H1 (cell line): Measurements from ENCODE around the gene ATP6V1F. TPM values are rescaled to one million over a fixed set of nuclear protein-coding genes. Genes with fewer than 3 reads are reported as not detected.

ENCODE experiments used
- CTCF ChIA-PET: fragments of 300-600 bp; sonication (Branson Sonifier 250); formaldehyde crosslinking; loops from one replicate; lab custom pipeline; 2021; ENCODE audit not compliant: partially characterized antibody; lab: Charles Lee
- POLR2A ChIA-PET: fragments of 300-600 bp; sonication (Branson Sonifier 250); formaldehyde crosslinking; loops from one replicate; lab custom pipeline; 2021; ENCODE audit warnings: inconsistent platforms; ENCODE audit not compliant: partially characterized antibody; lab: Charles Lee
- DNase-seq, 2 experiments: peaks; one replicate each; pipeline versions ENCODE4 v3.0.0 to v3.0.0-alpha.2; 2010 to 2022; ENCODE audit warnings: low spot score in 2 of 2, low read depth in 1 of 2, mixed read lengths in 1 of 2
- FAIRE-seq: peaks from 2 replicates; lab custom pipeline; 2011; peaks lifted over from hg19 to GRCh38; lab: Jason Lieb, UNC
- H2AFZ ChIP-seq: 2 replicates; pipeline ENCODE4 v1.8.1; 2012; ENCODE audit warnings: low read length, inconsistent platforms
- H2AK5ac ChIP-seq: 2 replicates; pipeline ENCODE4 v1.6.1; 2013; ENCODE audit warnings: low read depth, low read length
- H2BK120ac ChIP-seq: replicated peaks from 2 replicates; pipeline ENCODE3; 2013; ENCODE audit warnings: low read depth, low read length, inconsistent platforms
- H2BK12ac ChIP-seq: 2 replicates; pipeline ENCODE4 v1.6.1; 2013; ENCODE audit warnings: low read depth, low read length
- H2BK15ac ChIP-seq: 2 replicates; pipeline ENCODE4 v1.6.1; 2013; ENCODE audit warnings: low read length
- H2BK20ac ChIP-seq: 2 replicates; pipeline ENCODE4 v1.6.1; 2013; ENCODE audit warnings: low read length
- H2BK5ac ChIP-seq: 2 replicates; pipeline ENCODE4 v1.6.1; 2013; ENCODE audit warnings: low read depth, low read length
- H3K14ac ChIP-seq: 2 replicates; pipeline ENCODE4 v1.6.1; 2013; ENCODE audit warnings: inconsistent platforms; ENCODE audit not compliant: insufficient read length
- H3K18ac ChIP-seq: 2 replicates; pipeline ENCODE4 v1.6.1; 2013; ENCODE audit warnings: low read length; ENCODE audit errors: extremely low read depth
- H3K23ac ChIP-seq: 2 replicates; pipeline ENCODE4 v1.6.1; 2013; ENCODE audit warnings: inconsistent platforms; ENCODE audit not compliant: insufficient read length
- H3K23me2 ChIP-seq: 2 replicates; pipeline ENCODE4 v1.6.1; 2013; ENCODE audit warnings: low read depth, low read length
- H3K27ac ChIP-seq: 2 replicates; pipeline ENCODE4 v1.6.1; 2011; ENCODE audit warnings: low read depth, low read length, inconsistent platforms
- H3K27me3 ChIP-seq, 4 experiments: replicated peaks in 1 of 4; 1 replicate in 1 of 4; 2 replicates in 3 of 4; pipeline versions ENCODE4 v1.6.1 to v1.8.1; 2011 to 2013; ENCODE audit warnings: low read length in 3 of 4, mild to moderate bottlenecking in 3 of 4, inconsistent platforms in 2 of 4, mixed read lengths in 2 of 4, moderate library complexity in 1 of 4; ENCODE audit not compliant: control insufficient read depth in 3 of 4, insufficient read depth in 3 of 4; ENCODE audit errors: extremely low read depth in 1 of 4
- H3K36me3 ChIP-seq, 4 experiments: 2 replicates each; pipeline versions ENCODE4 v1.6.1 to v1.8.1; 2011 to 2013; ENCODE audit warnings: mild to moderate bottlenecking in 4 of 4, low read length in 3 of 4, moderate library complexity in 2 of 4, control low read depth in 1 of 4, inconsistent platforms in 1 of 4; ENCODE audit not compliant: insufficient read depth in 4 of 4, control insufficient read depth in 2 of 4
- H3K4ac ChIP-seq: replicated peaks from 2 replicates; pipeline ENCODE3; 2013; ENCODE audit warnings: low read length, low read depth, mixed read lengths, inconsistent platforms; ENCODE audit not compliant: insufficient read length
- H3K4me1 ChIP-seq, 4 experiments: replicated peaks in 1 of 4; 1 replicate in 1 of 4; 2 replicates in 3 of 4; pipeline versions ENCODE4 v1.6.1 to v1.8.1; 2011 to 2013; ENCODE audit warnings: low read length in 3 of 4, inconsistent platforms in 2 of 4, mixed read lengths in 1 of 4; ENCODE audit not compliant: insufficient read depth in 4 of 4, control insufficient read depth in 3 of 4
- H3K4me2 ChIP-seq, 2 experiments: 2 replicates each; pipeline versions ENCODE4 v1.6.1 to v1.8.1; 2011 to 2013; ENCODE audit warnings: low read depth in 2 of 2, low read length in 2 of 2, control low read depth in 1 of 2, inconsistent platforms in 1 of 2, mild to moderate bottlenecking in 1 of 2; ENCODE audit not compliant: insufficient read depth in 1 of 2
- H3K4me3 ChIP-seq, 4 experiments: fragments of 200-600, 300-600 bp in 1 of 4; sonication (generic), shearing (Covaris generic), sonication (Bioruptor Twin) in 1 of 4; 2 replicates each; pipeline versions ENCODE4 v1.5.1 to v1.8.1; 2011 to 2016; ENCODE audit warnings: low read length in 4 of 4, low read depth in 3 of 4, control low read depth in 2 of 4, inconsistent platforms in 2 of 4, mild to moderate bottlenecking in 2 of 4, mixed read lengths in 1 of 4, moderate library complexity in 1 of 4; ENCODE audit not compliant: insufficient read depth in 2 of 4; ENCODE audit errors: extremely low read depth in 1 of 4
- H3K56ac ChIP-seq: replicated peaks from 2 replicates; pipeline ENCODE3; 2013; ENCODE audit warnings: low read depth, mild to moderate bottlenecking, mixed read lengths, low read length, inconsistent platforms; ENCODE audit not compliant: insufficient read length
- H3K79me1 ChIP-seq: 2 replicates; pipeline ENCODE4 v1.6.1; 2013; ENCODE audit warnings: low read depth, low read length, control low read depth
- H3K79me2 ChIP-seq, 2 experiments: 2 replicates each; pipeline versions ENCODE4 v1.6.1 to v1.8.1; 2012 to 2013; ENCODE audit warnings: low read length in 2 of 2, mild to moderate bottlenecking in 2 of 2, inconsistent platforms in 1 of 2; ENCODE audit not compliant: insufficient read depth in 2 of 2, control insufficient read depth in 1 of 2
- H3K9ac ChIP-seq, 4 experiments: replicated peaks in 1 of 4; 1 replicate in 1 of 4; 2 replicates in 3 of 4; pipeline versions ENCODE4 v1.6.1 to v1.8.1; 2011 to 2013; ENCODE audit warnings: low read depth in 3 of 4, low read length in 3 of 4, control low read depth in 2 of 4, mild to moderate bottlenecking in 2 of 4, moderate library complexity in 2 of 4, inconsistent platforms in 1 of 4; ENCODE audit errors: extremely low read depth in 1 of 4
- H3K9me3 ChIP-seq, 2 experiments: 2 replicates each; pipeline versions ENCODE4 v1.6.1 to v1.8.1; 2012 to 2013; ENCODE audit warnings: mild to moderate bottlenecking in 2 of 2, moderate library complexity in 2 of 2, control low read depth in 1 of 2, inconsistent platforms in 1 of 2, low read depth in 1 of 2, low read length in 1 of 2, mixed read lengths in 1 of 2; ENCODE audit not compliant: insufficient read depth in 2 of 2
- H4K20me1 ChIP-seq, 2 experiments: replicated peaks in 1 of 2; 2 replicates each; pipeline versions ENCODE3 to v1.8.1; 2011 to 2013; ENCODE audit warnings: inconsistent platforms in 2 of 2, low read length in 2 of 2, mild to moderate bottlenecking in 1 of 2; ENCODE audit not compliant: insufficient read depth in 2 of 2, control insufficient read depth in 1 of 2
- H4K5ac ChIP-seq: 2 replicates; pipeline ENCODE4 v1.6.1; 2013; ENCODE audit warnings: low read length, low read depth, mixed read lengths, inconsistent platforms; ENCODE audit not compliant: insufficient read length
- H4K8ac ChIP-seq: 2 replicates; pipeline ENCODE4 v1.8.0; 2013; ENCODE audit warnings: mild to moderate bottlenecking, moderate library complexity, low read length, inconsistent platforms; ENCODE audit not compliant: insufficient read depth; ENCODE audit errors: extremely low read depth
- H4K91ac ChIP-seq: replicated peaks from 2 replicates; pipeline ENCODE3; 2013; ENCODE audit warnings: low read length, mixed read lengths, inconsistent platforms; ENCODE audit not compliant: insufficient read length
- BCL11A ChIP-seq, 2 experiments: IDR thresholded peaks; one replicate each; pipeline ENCODE4 v1.6.1; 2011; ENCODE audit warnings: low read depth in 2 of 2, low read length in 2 of 2, mild to moderate bottlenecking in 2 of 2
- CBX5 ChIP-seq: fragments of 300-800, 300-1000 bp; sonication (generic); IDR thresholded peaks from 2 replicates; pipeline ENCODE4 v1.7.1; 2016; ENCODE audit warnings: antibody characterized with exemption, low read length, low read depth
- CBX8 ChIP-seq: fragments of 300-800, 300-1000 bp; sonication (generic); IDR thresholded peaks from 2 replicates; pipeline ENCODE4 v1.7.1; 2016; ENCODE audit warnings: low read depth, low read length, borderline replicate concordance
- EP300 ChIP-seq, 2 experiments: IDR thresholded peaks; 1 replicate in 1 of 2; 2 replicates in 1 of 2; pipeline ENCODE4 v1.6.1; 2011 to 2012; ENCODE audit warnings: low read depth in 2 of 2, low read length in 2 of 2, mild to moderate bottlenecking in 2 of 2, borderline replicate concordance in 1 of 2, inconsistent platforms in 1 of 2, moderate library complexity in 1 of 2
- JUN ChIP-seq: IDR thresholded peaks from 2 replicates; pipeline ENCODE4 v1.6.1; 2011; ENCODE audit warnings: low read depth, mild to moderate bottlenecking, improper control_type of control experiment, low read length
- POU5F1 ChIP-seq: IDR thresholded peaks from 2 replicates; pipeline ENCODE4 v1.6.1; 2011; ENCODE audit warnings: low read depth, mild to moderate bottlenecking, low read length, moderate library complexity
- RFX5 ChIP-seq: IDR thresholded peaks from 2 replicates; pipeline ENCODE4 v1.6.1; 2011; ENCODE audit warnings: low read depth, low read length, improper control_type of control experiment, borderline replicate concordance
- SP4 ChIP-seq: IDR thresholded peaks from 2 replicates; pipeline ENCODE4 v1.6.1; 2012; ENCODE audit warnings: low read length, inconsistent platforms
- WGBS, 2 experiments: shearing (Covaris generic) in 1 of 2; methylation state at CpG; one replicate each; pipeline versions ENCODE4 v1.1.6 to v1.1.7; 2013 to 2015; ENCODE audit warnings: low lambda C conversion rate in 2 of 2, mixed read lengths in 2 of 2, inconsistent platforms in 1 of 2, low coverage in 1 of 2, missing lambda C conversion rate in 1 of 2; ENCODE audit not compliant: insufficient replicate concordance in 2 of 2, insufficient coverage in 1 of 2, insufficient read length in 1 of 2; ENCODE audit errors: extremely low coverage in 1 of 2, missing lambda C conversion rate in 1 of 2; 5-methylcytosine and 5-hydroxymethylcytosine counted together
- polyA plus RNA-seq, 7 experiments: library from polyadenylated mRNA; depleted of rRNA in 3 of 7; stranded (reverse) in 5 of 7; unstranded in 2 of 7; fragments of >200 nt in 5 of 7; fragments of 200-250 nt in 2 of 7; gene quantifications; 1 replicate in 5 of 7; 2 replicates in 1 of 7; 4 replicates in 1 of 7; pipeline versions ENCODE4 v1.2.1 to v1.2.3, GENCODE V29; 2011 to 2013; ENCODE audit warnings: missing spikeins in 2 of 7, mixed read lengths in 2 of 7
- total RNA-seq: library from RNA; stranded (reverse); fragmentation: NEBNext Ultra II Directional; extraction: Animal tissue kit (Norgen Biotek cat#: 25700); gene quantifications from 2 replicates; pipeline ENCODE4 v1.2.1, GENCODE V29; 2021
- TF ChIP-seq, protein P1 (sequence below), 3 experiments: IDR thresholded peaks; 1 replicate in 2 of 3; 2 replicates in 1 of 3; pipeline versions ENCODE4 v1.5.1 to v1.6.1; 2011; ENCODE audit warnings: low read length in 3 of 3, mild to moderate bottlenecking in 3 of 3, inconsistent platforms in 2 of 3, low read depth in 1 of 3, moderate library complexity in 1 of 3; ENCODE audit not compliant: insufficient read depth in 1 of 3; ENCODE audit errors: control extremely low read depth in 1 of 3
- TF ChIP-seq, protein P2 (sequence below): IDR thresholded peaks from 2 replicates; pipeline ENCODE4 v1.6.1; 2011; ENCODE audit warnings: low read length, improper control_type of control experiment

The ATP6V1F gene
- total and polyA plus RNA-seq, 2 of the 8 experiments (the other 6 are each of a cell fraction or from before 2014, with no cell fraction given), result 104 to 318 TPM

DNA sequence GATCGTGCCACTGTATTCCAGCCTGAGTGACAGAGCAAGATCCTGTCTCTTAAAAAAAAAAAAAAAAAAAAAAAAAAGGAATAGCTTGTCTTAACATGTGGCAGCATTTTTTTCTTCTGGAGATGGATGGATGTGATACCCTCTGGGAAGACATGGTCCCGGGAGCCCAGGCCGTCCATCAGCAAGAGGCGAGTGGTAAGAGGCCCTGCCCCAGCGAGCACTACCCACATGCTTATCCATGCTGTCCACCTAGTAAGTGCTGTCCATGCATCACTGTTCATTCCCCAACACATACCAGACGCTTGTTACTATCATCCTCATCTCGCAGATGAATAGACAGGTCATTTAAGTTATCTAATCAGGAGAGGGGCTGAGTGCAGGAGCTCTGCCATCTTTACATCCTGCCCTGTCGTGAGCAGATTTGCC lies 12.9 kb downstream of the ATP6V1F start:
- H3K18ac ChIP-seq, result no peak overlapping the region
- no peak for FAIRE-seq
- H4K8ac ChIP-seq, result no peak overlapping the region
- no peak overlapping the region for H2BK20ac ChIP-seq
- H3K4ac ChIP-seq, result no peak overlapping the region
- peaks cover 0 to 13% (median 10%) of the 10 kb centered on the region in 4 experiments; a peak in 6 of 7 replicates for H3K27me3 ChIP-seq
- DNase-seq, result no peak
- ChIA-PET POLR2A (interaction anchor here (0.6 to 1.6 kb wide), 4 partner anchors 25 to 214 kb away, joined by 3 to 5 read pairs (median 4); no protein-coding TSS in a partner anchor), CTCF (interaction anchor here (0.6 to 7.2 kb wide), 7 partner anchors 9 to 896 kb away, joined by 3 to 68 read pairs (median 4); partner anchors contain the start of gene ATP6V1F)
- H2BK15ac ChIP-seq, result no peak overlapping the region
- peaks cover 0 to 7% (median 5%) of the 10 kb centered on the region in 4 experiments; a peak in 3 of 7 replicates for H3K4me1 ChIP-seq
- peaks cover 2% of the 10 kb centered on the region; the same call in 1 of the 2 replicates for H3K23me2 ChIP-seq
- no peaks in the 10 kb centered on the region for H3K9me3 ChIP-seq
- H3K23ac ChIP-seq, result no peak overlapping the region
- H4K20me1 ChIP-seq, result no peaks in the 10 kb centered on the region
- H3K4me2 ChIP-seq, result no peak overlapping the region
- no peak overlapping the region for H3K4me3 ChIP-seq
- H3K27ac ChIP-seq, result no peak overlapping the region
- no peak overlapping the region for H2AFZ ChIP-seq
- no peak overlapping the region for H2BK5ac ChIP-seq
- H3K9ac ChIP-seq, result no peak overlapping the region; a peak in 1 of 7 replicates
- H3K56ac ChIP-seq, result no peak overlapping the region
- H2BK120ac ChIP-seq, result no peak overlapping the region
- no peaks in the 10 kb centered on the region for H3K36me3 ChIP-seq
- H3K14ac ChIP-seq, result no peak overlapping the region
- no peak overlapping the region for H2BK12ac ChIP-seq
- H4K5ac ChIP-seq, result no peak overlapping the region
- H3K79me2 ChIP-seq, result no peaks in the 10 kb centered on the region
- H4K91ac ChIP-seq, result no peak overlapping the region
- 85% methylated on average over 8 of the region's 8 CpGs; no CpG with 5 or more reads in 1 of the 2 experiments for WGBS, 2 experiments
- H2AK5ac ChIP-seq, result no peak overlapping the region
- no peaks in the 10 kb centered on the region; the same call in 1 of the 2 replicates for H3K79me1 ChIP-seq
- TF ChIP-seq EP300 (IDR thresholded peaks at IDR 0.05; ENCODE audit: borderline replicate concordance in 1 of 2, low read depth in 2 of 2, low read length in 2 of 2) (no peak), RFX5 (no peak), CBX5 (no peak), JUN (no peak), BCL11A (IDR thresholded peaks at IDR 0.05; ENCODE audit: low read depth in 2 of 2, low read length in 2 of 2) (no peak), CBX8 (no peak), POU5F1 (no peak), SP4 (no peak)
- TF ChIP-seq, protein P1, sequence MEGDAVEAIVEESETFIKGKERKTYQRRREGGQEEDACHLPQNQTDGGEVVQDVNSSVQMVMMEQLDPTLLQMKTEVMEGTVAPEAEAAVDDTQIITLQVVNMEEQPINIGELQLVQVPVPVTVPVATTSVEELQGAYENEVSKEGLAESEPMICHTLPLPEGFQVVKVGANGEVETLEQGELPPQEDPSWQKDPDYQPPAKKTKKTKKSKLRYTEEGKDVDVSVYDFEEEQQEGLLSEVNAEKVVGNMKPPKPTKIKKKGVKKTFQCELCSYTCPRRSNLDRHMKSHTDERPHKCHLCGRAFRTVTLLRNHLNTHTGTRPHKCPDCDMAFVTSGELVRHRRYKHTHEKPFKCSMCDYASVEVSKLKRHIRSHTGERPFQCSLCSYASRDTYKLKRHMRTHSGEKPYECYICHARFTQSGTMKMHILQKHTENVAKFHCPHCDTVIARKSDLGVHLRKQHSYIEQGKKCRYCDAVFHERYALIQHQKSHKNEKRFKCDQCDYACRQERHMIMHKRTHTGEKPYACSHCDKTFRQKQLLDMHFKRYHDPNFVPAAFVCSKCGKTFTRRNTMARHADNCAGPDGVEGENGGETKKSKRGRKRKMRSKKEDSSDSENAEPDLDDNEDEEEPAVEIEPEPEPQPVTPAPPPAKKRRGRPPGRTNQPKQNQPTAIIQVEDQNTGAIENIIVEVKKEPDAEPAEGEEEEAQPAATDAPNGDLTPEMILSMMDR (IDR thresholded peaks at IDR 0.05; ENCODE audit: control extremely low read depth in 1 of 3, insufficient read depth in 1 of 3, low read depth in 1 of 3, low read length in 3 of 3), result no peak
- TF ChIP-seq, protein P2, sequence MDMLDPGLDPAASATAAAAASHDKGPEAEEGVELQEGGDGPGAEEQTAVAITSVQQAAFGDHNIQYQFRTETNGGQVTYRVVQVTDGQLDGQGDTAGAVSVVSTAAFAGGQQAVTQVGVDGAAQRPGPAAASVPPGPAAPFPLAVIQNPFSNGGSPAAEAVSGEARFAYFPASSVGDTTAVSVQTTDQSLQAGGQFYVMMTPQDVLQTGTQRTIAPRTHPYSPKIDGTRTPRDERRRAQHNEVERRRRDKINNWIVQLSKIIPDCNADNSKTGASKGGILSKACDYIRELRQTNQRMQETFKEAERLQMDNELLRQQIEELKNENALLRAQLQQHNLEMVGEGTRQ, result no peak
